HepG2 (cell line): ENCODE results near the gene DOC2A. TPM values are rescaled to one million over a fixed set of nuclear protein-coding genes. Genes with fewer than 3 reads are reported as not detected.

ENCODE experiments used
- ATAC-seq: fragments of 200-7000 bp; cut with Tn5 transposase; 3 replicates; pipeline ENCODE4 v1.9.1; 2020; ENCODE audit warnings: mild to moderate bottlenecking, moderate library complexity
- BruUV-seq: library from RNA; stranded (reverse); fragments of 400-500 nt; replicated peaks from 2 replicates; lab custom pipeline; 2021; lab: Mats Ljungman, UMichigan
- CTCF ChIA-PET: fragments of 300-600 bp; formaldehyde crosslinking; extraction: SDS; loops from one replicate; lab custom pipeline; 2021; ENCODE audit warnings: low total read pairs, inconsistent platforms, low intra/inter-chr PET ratio; lab: Yijun Ruan, JAX
- POLR2A ChIA-PET: fragments of 350-600 bp; sonication (Branson Sonifier 250); formaldehyde crosslinking; loops from one replicate; lab custom pipeline; 2020; ENCODE audit warnings: antibody characterized with exemption, inconsistent platforms; lab: Yijun Ruan, JAX
- DNase-seq: peaks from one replicate; pipeline ENCODE4 v3.0.0-alpha.2; 2015; ENCODE audit warnings: low spot score
- FAIRE-seq: peaks from 3 replicates; lab custom pipeline; 2011; peaks lifted over from hg19 to GRCh38; lab: Jason Lieb, UNC
- H2AFZ ChIP-seq: one replicate; pipeline ENCODE4 v1.6.1; 2011; ENCODE audit warnings: low read length, inconsistent platforms
- H3K27ac ChIP-seq: fragments of 300-600 bp; 3 replicates; pipeline ENCODE4 v1.8.0; 2011; ENCODE audit warnings: mixed run types, mild to moderate bottlenecking, mixed read lengths, low read length, inconsistent platforms; ENCODE audit not compliant: insufficient read depth; ENCODE audit errors: extremely low read length
- H3K27me3 ChIP-seq, 2 experiments: fragments of 200-600 bp in 1 of 2; 2 replicates in 1 of 2; 3 replicates in 1 of 2; pipeline versions ENCODE4 v1.6.0 to v1.8.0; 2011; ENCODE audit warnings: low read length in 2 of 2, mild to moderate bottlenecking in 2 of 2, moderate library complexity in 2 of 2, inconsistent platforms in 1 of 2; ENCODE audit not compliant: insufficient read depth in 2 of 2, control insufficient read depth in 1 of 2
- H3K36me3 ChIP-seq, 2 experiments: fragments of 200-600 bp in 1 of 2; replicated peaks in 1 of 2; 2 replicates in 1 of 2; 3 replicates in 1 of 2; pipeline versions ENCODE4 v1.5.1 to v1.8.0; 2011; ENCODE audit warnings: low read length in 2 of 2, inconsistent platforms in 1 of 2; ENCODE audit not compliant: insufficient read depth in 2 of 2, control insufficient read depth in 1 of 2
- H3K4me1 ChIP-seq: 2 replicates; pipeline ENCODE4 v1.5.1; 2012; ENCODE audit warnings: low read length, inconsistent platforms; ENCODE audit not compliant: insufficient read depth
- H3K4me2 ChIP-seq: 2 replicates; pipeline ENCODE4 v1.6.0; 2011; ENCODE audit warnings: low read depth, low read length, inconsistent platforms
- H3K4me3 ChIP-seq, 3 experiments: fragments of 200-600 bp in 1 of 3; sonication (generic), shearing (Covaris generic) in 1 of 3; replicated peaks in 1 of 3; 2 replicates each; pipeline ENCODE4 v1.5.1; 2011 to 2016; ENCODE audit warnings: low read length in 3 of 3, inconsistent platforms in 2 of 3, low read depth in 2 of 3, mild to moderate bottlenecking in 2 of 3, control low read depth in 1 of 3, mixed read lengths in 1 of 3; ENCODE audit not compliant: insufficient read depth in 1 of 3
- H3K79me2 ChIP-seq: one replicate; pipeline ENCODE4 v1.6.1; 2011; ENCODE audit warnings: low read length, inconsistent platforms; ENCODE audit not compliant: insufficient read depth
- H3K9ac ChIP-seq: 2 replicates; pipeline ENCODE4 v1.6.0; 2011; ENCODE audit warnings: mild to moderate bottlenecking, low read depth, low read length, inconsistent platforms; ENCODE audit not compliant: insufficient read depth
- H3K9me3 ChIP-seq: 2 replicates; pipeline ENCODE4 v1.5.1; 2012; ENCODE audit warnings: mild to moderate bottlenecking, low read length
- H4K20me1 ChIP-seq: 2 replicates; pipeline ENCODE4 v1.6.0; 2011; ENCODE audit warnings: inconsistent platforms, mild to moderate bottlenecking, low read length, moderate library complexity; ENCODE audit not compliant: insufficient read depth
- CBFB ChIP-seq: sonication (generic); formaldehyde crosslinking; IDR thresholded peaks from 2 replicates; pipeline ENCODE4 v1.4.0; 2020; ENCODE audit warnings: missing genetic modification reagents
- CSRNP2 ChIP-seq: sonication (generic); formaldehyde crosslinking; conservative IDR thresholded peaks from 2 replicates; pipeline ENCODE4 v1.8.0; 2022; ENCODE audit warnings: low read depth, missing genetic modification reagents
- GATA4 ChIP-seq: sonication (generic); IDR thresholded peaks from 2 replicates; pipeline ENCODE4 v1.6.1; 2016; ENCODE audit warnings: antibody characterized with exemption, low read depth, borderline replicate concordance
- GTF2F1 ChIP-seq: fragments of 150-350 bp; IDR thresholded peaks from 2 replicates; pipeline ENCODE4 v1.6.1; 2014; ENCODE audit warnings: low read length
- HCFC1 ChIP-seq: fragments of 150-350 bp; IDR thresholded peaks from 2 replicates; pipeline ENCODE4 v1.6.1; 2014; ENCODE audit warnings: low read depth, low read length
- HNRNPL ChIP-seq: fragments of 200-400 bp; formaldehyde crosslinking; IDR thresholded peaks from 2 replicates; pipeline ENCODE4 v1.6.1; 2017; ENCODE audit warnings: mild to moderate bottlenecking, low read depth, low read length
- IRF2 ChIP-seq: IDR thresholded peaks from 2 replicates; pipeline ENCODE4 v1.6.1; 2018; ENCODE audit warnings: missing genetic modification reagents, missing compliant biosample characterization
- JUND ChIP-seq: sonication (generic); formaldehyde crosslinking; IDR thresholded peaks from 2 replicates; pipeline ENCODE4 v1.8.0; 2022; ENCODE audit warnings: mild to moderate bottlenecking, missing genetic modification reagents
- MAFG ChIP-seq: sonication (generic); formaldehyde crosslinking; IDR thresholded peaks from 2 replicates; pipeline ENCODE4 v1.5.1; 2020; ENCODE audit warnings: mild to moderate bottlenecking, missing genetic modification reagents
- MEIS1 ChIP-seq: sonication (generic); formaldehyde crosslinking; IDR thresholded peaks from 2 replicates; pipeline ENCODE4 v1.9.0; 2021; ENCODE audit warnings: mild to moderate bottlenecking, missing genetic modification reagents, moderate library complexity, borderline replicate concordance
- MLX ChIP-seq: IDR thresholded peaks from 2 replicates; pipeline ENCODE4 v1.6.1; 2016
- RNF2 ChIP-seq: fragments of 450-650 bp; conservative IDR thresholded peaks from 2 replicates; pipeline ENCODE4 v1.6.1; 2016; ENCODE audit warnings: low read depth
- SMAD3 ChIP-seq: sonication (generic); formaldehyde crosslinking; IDR thresholded peaks from 2 replicates; pipeline ENCODE4 v1.4.0; 2020; ENCODE audit warnings: missing genetic modification reagents
- SNRNP70 ChIP-seq: fragments of 200-400 bp; formaldehyde crosslinking; IDR thresholded peaks from 2 replicates; pipeline ENCODE4 v1.6.1; 2017; ENCODE audit warnings: mild to moderate bottlenecking, low read depth, low read length, moderate library complexity
- ZBTB49 ChIP-seq: sonication (generic); formaldehyde crosslinking; IDR thresholded peaks from 2 replicates; pipeline ENCODE4 v1.4.0; 2020; ENCODE audit warnings: missing genetic modification reagents, borderline replicate concordance
- ZC3H4 ChIP-seq: sonication (generic); formaldehyde crosslinking; IDR thresholded peaks from 2 replicates; pipeline ENCODE4 v1.4.0; 2020; ENCODE audit warnings: missing genetic modification reagents, borderline replicate concordance
- ZNF530 ChIP-seq: sonication (generic); formaldehyde crosslinking; IDR thresholded peaks from 2 replicates; pipeline ENCODE4 v1.5.0; 2020; ENCODE audit warnings: low read depth, mild to moderate bottlenecking, missing genetic modification reagents
- WGBS: methylation state at CpG from one replicate; pipeline ENCODE4 v1.1.6; 2017; ENCODE audit warnings: low lambda C conversion rate; 5-methylcytosine and 5-hydroxymethylcytosine counted together
- in situ Hi-C: cut with HindIII; loops from 2 replicates; pipeline ENCODE4 v1.10.0; 2017; ENCODE audit warnings: low pct_unique_long_range_greater_than_20kb; ENCODE audit not compliant: extremely low pct_ligation_motif_present
- intact Hi-C: fragments of 100-400 bp; cut with micrococcal nuclease; formaldehyde crosslinking; loops from one replicate; pipeline ENCODE4 v1.10.0; 2022; ENCODE audit not compliant: unreplicated experiment
- polyA plus RNA-seq, 8 experiments: library from polyadenylated mRNA; depleted of rRNA in 3 of 8; stranded (reverse) in 7 of 8; unstranded in 1 of 8; fragments of >200 nt; fragmentation: Illumina TruSeq in 4 of 8; extraction: Trizol in 4 of 8; gene quantifications; 2 replicates each; pipeline versions ENCODE4 v1.2.1 to v1.2.3, GENCODE V29; 2011 to 2016; ENCODE audit warnings: low read depth in 4 of 8, missing spikeins in 1 of 8, mixed read lengths in 1 of 8; ENCODE audit not compliant: insufficient read depth in 1 of 8
- total RNA-seq, 5 experiments: library from RNA; depleted of rRNA; stranded (reverse); fragments of >200 nt; fragmentation: Illumina TruSeq; extraction: Trizol; gene quantifications; 2 replicates each; pipeline ENCODE4 v1.2.3, GENCODE V29; 2016; ENCODE audit warnings: low read depth in 1 of 5
- TF ChIP-seq, protein P1 (sequence below): IDR thresholded peaks from 2 replicates; pipeline ENCODE4 v1.6.1; 2016; ENCODE audit warnings: missing biosample characterization, missing genetic modification reagents, low read depth

The DOC2A gene
- total and polyA plus RNA-seq, 2 of the 13 experiments (the other 11 are each of a cell fraction or from before 2014, with no cell fraction given), result 0.15 to 0.55 TPM

DNA sequence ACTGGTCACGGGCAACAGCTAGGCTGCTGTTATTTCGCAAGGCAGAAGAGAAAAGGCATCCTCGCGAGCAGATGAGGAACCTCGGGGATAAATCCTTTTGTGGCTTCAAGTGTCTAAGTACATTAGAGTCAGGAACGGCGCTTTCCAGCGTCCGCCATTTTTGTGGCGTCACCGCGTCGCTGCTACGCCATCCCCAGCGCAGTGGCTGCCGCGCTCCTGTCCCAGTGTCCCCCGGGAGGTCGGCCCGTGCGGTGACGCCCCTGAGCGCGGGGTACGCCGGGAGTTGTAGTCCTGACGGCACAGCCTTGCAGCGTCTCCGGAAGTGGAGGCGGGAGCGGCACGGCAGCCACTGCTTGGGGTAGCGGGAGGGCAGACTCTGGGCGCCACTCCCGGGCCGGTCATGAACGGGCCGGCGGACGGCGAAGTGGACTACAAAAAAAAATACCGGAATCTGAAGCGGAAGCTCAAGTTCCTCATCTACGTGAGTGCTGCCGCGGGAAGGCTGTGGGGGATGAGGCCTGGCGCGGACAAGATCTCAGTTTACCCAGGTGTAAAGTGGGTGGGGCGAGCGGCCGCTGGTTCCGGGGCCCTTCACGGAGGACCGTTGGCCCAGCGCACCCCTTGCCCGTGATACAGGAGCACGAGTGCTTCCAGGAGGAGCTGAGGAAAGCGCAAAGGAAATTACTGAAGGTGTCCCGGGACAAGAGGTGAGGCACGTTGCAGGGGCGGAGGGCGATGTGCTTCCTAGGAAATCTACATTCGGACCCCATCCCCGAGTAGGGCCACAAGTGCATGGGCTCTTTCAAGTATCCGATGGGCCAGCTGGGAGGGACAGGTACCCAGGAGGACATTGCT, 14.7 kb downstream of the DOC2A start, which contains the start of gene INO80E:
Gene INO80E (plus strand): TSS at position 331 of the 855 bp plus-strand sequence. CDS start 70 bp downstream, at position 401.
- Histone ChIP-seq H3K9me3 (no peaks in the 10 kb centered on the region), H3K79me2 (peaks cover 9% of the 10 kb centered on the region), H3K4me2 (peak within 1 kb of the TSS; percentile 96), H2AFZ (peak within 1 kb of the TSS; percentile 84), H3K4me1 (peaks cover 24% of the 10 kb centered on the region), H4K20me1 (no peaks in the 10 kb centered on the region), H3K9ac (peak within 1 kb of the TSS; percentile 85), H3K27ac (peak within 1 kb of the TSS; percentile 87), H3K4me3 (peak within 1 kb of the TSS; percentile 92 to 95 (median 94)), H3K36me3 (peaks cover 10 to 20% of the 10 kb centered on the region in 2 experiments; a peak in 4 of 5 replicates), H3K27me3 (peaks cover 0 to 5% of the 10 kb centered on the region in 2 experiments; a peak in 1 of 5 replicates)
- ChIA-PET CTCF (no interaction called here), POLR2A (interaction anchor here (0.7 to 2.4 kb wide), 6 partner anchors 23 to 814 kb away, joined by 3 to 16 read pairs (median 3); partner anchors contain the start of genes ALDOA, SEZ6L2, TAOK2 and TMEM219)
- DNase-seq (peak; percentile 94), ATAC-seq (peak; percentile 96), FAIRE-seq (peak; percentile 91)
- in situ Hi-C loops, result no loop called here
- TSS peak; percentile 58 for BruUV-seq
- 1% methylated on average over 57 of the region's 65 CpGs for WGBS
- intact Hi-C loops, result loop anchor here (5.0 kb wide), 1 partner anchor 34 kb away; the partner anchor contains the start of gene TMEM219
- TF ChIP-seq ZC3H4 (peak; percentile 9; the same call in 1 of the 2 replicates), SMAD3 (CRISPR knock-in tag) (0 out of 2 replicates have a peak, but pooled peaks have one; percentile 71), GATA4 (peak; percentile 27; the same call in 1 of the 2 replicates), HNRNPL (peak; percentile 61; the same call in 1 of the 2 replicates), CSRNP2 (CRISPR knock-in tag) (no peak), GTF2F1 (no peak), SNRNP70 (no peak), JUND (peak; percentile 64), ZBTB49 (CRISPR knock-in tag) (peak; percentile 3; the same call in 1 of the 2 replicates), MLX (CRISPR knock-in tag) (peak; percentile 72; the same call in 1 of the 2 replicates), ZNF530 (CRISPR knock-in tag) (no peak), MEIS1 (CRISPR knock-in tag) (no peak), MAFG (CRISPR knock-in tag) (no peak), IRF2 (CRISPR knock-in tag) (peak; percentile 98), HCFC1 (peak; percentile 94), RNF2 (no peak), CBFB (CRISPR knock-in tag) (peak; percentile 92)
- TF ChIP-seq, protein P1, sequence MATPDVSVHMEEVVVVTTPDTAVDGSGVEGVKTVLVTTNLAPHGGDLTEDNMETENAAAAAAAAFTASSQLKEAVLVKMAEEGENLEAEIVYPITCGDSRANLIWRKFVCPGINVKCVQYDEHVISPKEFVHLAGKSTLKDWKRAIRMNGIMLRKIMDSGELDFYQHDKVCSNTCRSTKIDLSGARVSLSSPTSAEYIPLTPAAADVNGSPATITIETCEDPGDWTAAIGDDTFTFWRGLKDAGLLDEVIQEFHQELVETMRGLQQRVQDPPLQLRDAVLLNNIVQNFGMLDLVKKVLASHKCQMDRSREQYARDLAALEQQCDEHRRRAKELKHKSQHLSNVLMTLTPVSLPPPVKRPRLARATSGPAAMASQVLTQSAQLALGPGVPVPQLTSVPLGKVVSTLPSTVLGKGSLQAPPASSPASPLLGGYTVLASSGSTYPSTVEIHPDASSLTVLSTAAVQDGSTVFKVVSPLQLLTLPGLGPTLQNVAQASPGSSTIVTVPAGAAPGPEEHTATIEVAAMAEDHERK (CRISPR knock-in tag), result peak; percentile 94
